Upper lobe of left lung (tissue), 6 donors: Measurements from ENCODE around the gene SEMA6A. TPM values are rescaled to one million over a fixed set of nuclear protein-coding genes. Genes with fewer than 3 reads are reported as not detected.

Experiments
- ATAC-seq, 2 donors: fragments of 200-7000 bp; cut with Tn5 transposase; one replicate each; pipeline ENCODE4 v1.9.1; 2022; ENCODE audit warnings: mild to moderate bottlenecking in 2 of 2, moderate library complexity in 2 of 2; ENCODE audit not compliant: low FRiP score in 2 of 2
- DNase-seq, 2 donors: peaks; one replicate each; pipeline ENCODE4 v3.0.0-alpha.2; 2019 to 2020
- H3K27ac ChIP-seq, 4 donors: fragments of 200-600 bp; sonication (generic); one replicate each; pipeline ENCODE4 v1.5.1; 2016 to 2019
- H3K27me3 ChIP-seq, 4 donors: fragments of 200-600 bp; sonication (generic); one replicate each; pipeline ENCODE4 v1.5.1; 2017 to 2019
- H3K36me3 ChIP-seq, 4 donors: fragments of 200-600 bp; sonication (generic); one replicate each; pipeline ENCODE4 v1.5.1; 2016 to 2019
- H3K4me1 ChIP-seq, 4 donors: fragments of 200-600 bp; sonication (generic); one replicate each; pipeline ENCODE4 v1.5.1; 2018 to 2019
- H3K4me3 ChIP-seq, 4 donors: fragments of 200-600 bp; sonication (generic); one replicate each; pipeline ENCODE4 v1.5.1; 2017 to 2019; ENCODE audit warnings: mild to moderate bottlenecking in 2 of 4, moderate library complexity in 1 of 4
- H3K9me3 ChIP-seq, 4 donors: fragments of 200-600 bp; sonication (generic); one replicate each; pipeline ENCODE4 v1.5.1; 2018 to 2019
- EP300 ChIP-seq, 4 donors: sonication (generic); formaldehyde crosslinking; IDR thresholded peaks; one replicate each; pipeline ENCODE4 v1.5.1; 2017; ENCODE audit warnings: antibody characterized with exemption in 4 of 4, control low read depth in 2 of 4
- POLR2A ChIP-seq, 4 donors: fragments of 450-650 bp; IDR thresholded peaks; one replicate each; pipeline ENCODE4 v1.5.1; 2016 to 2017; ENCODE audit warnings: antibody characterized with exemption in 4 of 4, mild to moderate bottlenecking in 2 of 4
- POLR2AphosphoS5 ChIP-seq, 2 donors: sonication (generic); formaldehyde crosslinking; IDR thresholded peaks; one replicate each; pipeline ENCODE4 v1.5.1; 2017; ENCODE audit warnings: antibody characterized with exemption in 2 of 2
- WGBS, 2 donors: methylation state at CpG; one replicate each; pipeline ENCODE4 v1.1.5; 2017 to 2018; 5-methylcytosine and 5-hydroxymethylcytosine counted together
- total RNA-seq, 6 donors: library from RNA; depleted of rRNA in 4 of 6; stranded (reverse); fragments of >200 nt in 4 of 6; gene quantifications; one replicate each; pipeline versions ENCODE4 v1.1.0 to v1.2.1, GENCODE V29; 2016 to 2021
- TF ChIP-seq, protein P1 (sequence below), 6 experiments: fragments of 450-650 bp in 4 of 6; fragments of 200-600 bp in 2 of 6; sonication (generic) in 2 of 6; IDR thresholded peaks; one replicate each; pipeline ENCODE4 v1.5.1; 2016 to 2019; ENCODE audit warnings: antibody characterized with exemption in 6 of 6
- donor health status: DM: no; HTN: no; CAD: no; lungs with moderate emphysema.
- donor health status: DM: no; HTN: yes; CAD: no; lungs with severe emphysema.

The SEMA6A gene, protein sequence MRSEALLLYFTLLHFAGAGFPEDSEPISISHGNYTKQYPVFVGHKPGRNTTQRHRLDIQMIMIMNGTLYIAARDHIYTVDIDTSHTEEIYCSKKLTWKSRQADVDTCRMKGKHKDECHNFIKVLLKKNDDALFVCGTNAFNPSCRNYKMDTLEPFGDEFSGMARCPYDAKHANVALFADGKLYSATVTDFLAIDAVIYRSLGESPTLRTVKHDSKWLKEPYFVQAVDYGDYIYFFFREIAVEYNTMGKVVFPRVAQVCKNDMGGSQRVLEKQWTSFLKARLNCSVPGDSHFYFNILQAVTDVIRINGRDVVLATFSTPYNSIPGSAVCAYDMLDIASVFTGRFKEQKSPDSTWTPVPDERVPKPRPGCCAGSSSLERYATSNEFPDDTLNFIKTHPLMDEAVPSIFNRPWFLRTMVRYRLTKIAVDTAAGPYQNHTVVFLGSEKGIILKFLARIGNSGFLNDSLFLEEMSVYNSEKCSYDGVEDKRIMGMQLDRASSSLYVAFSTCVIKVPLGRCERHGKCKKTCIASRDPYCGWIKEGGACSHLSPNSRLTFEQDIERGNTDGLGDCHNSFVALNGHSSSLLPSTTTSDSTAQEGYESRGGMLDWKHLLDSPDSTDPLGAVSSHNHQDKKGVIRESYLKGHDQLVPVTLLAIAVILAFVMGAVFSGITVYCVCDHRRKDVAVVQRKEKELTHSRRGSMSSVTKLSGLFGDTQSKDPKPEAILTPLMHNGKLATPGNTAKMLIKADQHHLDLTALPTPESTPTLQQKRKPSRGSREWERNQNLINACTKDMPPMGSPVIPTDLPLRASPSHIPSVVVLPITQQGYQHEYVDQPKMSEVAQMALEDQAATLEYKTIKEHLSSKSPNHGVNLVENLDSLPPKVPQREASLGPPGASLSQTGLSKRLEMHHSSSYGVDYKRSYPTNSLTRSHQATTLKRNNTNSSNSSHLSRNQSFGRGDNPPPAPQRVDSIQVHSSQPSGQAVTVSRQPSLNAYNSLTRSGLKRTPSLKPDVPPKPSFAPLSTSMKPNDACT
- total RNA-seq, result 10 to 100 TPM; 17.1 to 66.5 (median 26.9) TPM

DNA sequence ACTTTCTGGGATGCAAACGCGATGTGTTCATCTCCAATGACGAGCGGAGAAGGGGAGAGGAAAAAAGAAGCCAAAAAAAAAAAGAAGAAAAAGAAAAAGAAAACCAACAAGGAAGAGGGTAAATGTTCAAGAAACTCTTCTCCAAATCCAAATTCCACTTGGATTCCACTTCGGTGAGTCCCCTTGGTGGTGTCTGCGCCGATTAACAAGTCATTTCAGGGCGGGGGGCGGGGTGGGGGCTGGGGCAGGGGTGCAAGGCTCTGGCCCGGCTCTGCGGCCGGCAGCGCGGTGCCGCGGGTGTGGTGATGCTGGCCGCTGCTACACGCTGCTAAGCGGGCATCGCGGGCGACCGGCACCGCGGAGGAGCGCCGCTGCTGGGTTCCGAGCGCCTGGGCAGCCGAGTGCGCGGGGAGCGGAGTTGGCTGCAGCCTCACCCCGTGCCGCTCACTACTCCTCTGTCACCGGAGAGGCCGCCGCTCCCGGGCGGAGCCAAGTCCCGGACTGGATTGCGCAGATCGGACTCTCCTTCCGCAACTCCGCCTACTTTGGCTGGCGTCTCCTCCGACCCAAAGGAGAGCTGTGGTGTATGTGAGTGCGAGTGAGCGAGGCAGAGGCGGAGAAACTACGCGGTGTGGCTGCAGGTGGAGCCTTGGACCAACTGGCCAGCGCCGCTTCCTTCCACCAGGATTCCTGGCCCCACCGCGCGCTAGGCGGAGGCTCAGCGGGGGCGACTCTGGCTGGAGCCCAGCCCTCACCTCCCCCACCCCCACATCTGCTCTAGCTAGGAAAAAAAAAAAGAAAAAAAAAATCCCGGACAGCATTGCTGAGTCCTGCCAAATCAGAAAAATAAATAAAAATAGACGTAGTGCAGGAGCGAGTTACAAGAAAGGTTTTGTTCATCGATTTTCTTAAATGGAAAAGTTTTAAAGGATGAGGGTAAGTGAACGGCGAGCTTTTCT is at the start of gene SEMA6A:
TSS of gene SEMA6A (minus strand) at position 457 of the 959 bp plus-strand sequence. CDS start 69,879 bp downstream, outside the sequence.
- peak; percentile 87 to 92 for ATAC-seq
- peak; percentile 75 to 94 for DNase-seq
- Histone ChIP-seq H3K27me3 (peaks cover 0 to 26% (median 4%) of the 10 kb centered on the region in 4 donors), H3K9me3 (no peaks in the 10 kb centered on the region), H3K4me3 (peak within 1 kb of the TSS; percentile 42 to 74 (median 68)), H3K36me3 (no peaks in the 10 kb centered on the region), H3K27ac (peak within 1 kb of the TSS; percentile 65 to 81 (median 80)), H3K4me1 (peaks cover 28 to 48% (median 39%) of the 10 kb centered on the region in 4 donors)
- WGBS, 2 donors, result 1 to 2% methylated on average over 33 to 64 of the region's 66 CpGs
- TF ChIP-seq EP300 (IDR thresholded peaks at IDR 0.05), result peak in 1 of 4 donors; percentile 17
- TF ChIP-seq, protein P1, sequence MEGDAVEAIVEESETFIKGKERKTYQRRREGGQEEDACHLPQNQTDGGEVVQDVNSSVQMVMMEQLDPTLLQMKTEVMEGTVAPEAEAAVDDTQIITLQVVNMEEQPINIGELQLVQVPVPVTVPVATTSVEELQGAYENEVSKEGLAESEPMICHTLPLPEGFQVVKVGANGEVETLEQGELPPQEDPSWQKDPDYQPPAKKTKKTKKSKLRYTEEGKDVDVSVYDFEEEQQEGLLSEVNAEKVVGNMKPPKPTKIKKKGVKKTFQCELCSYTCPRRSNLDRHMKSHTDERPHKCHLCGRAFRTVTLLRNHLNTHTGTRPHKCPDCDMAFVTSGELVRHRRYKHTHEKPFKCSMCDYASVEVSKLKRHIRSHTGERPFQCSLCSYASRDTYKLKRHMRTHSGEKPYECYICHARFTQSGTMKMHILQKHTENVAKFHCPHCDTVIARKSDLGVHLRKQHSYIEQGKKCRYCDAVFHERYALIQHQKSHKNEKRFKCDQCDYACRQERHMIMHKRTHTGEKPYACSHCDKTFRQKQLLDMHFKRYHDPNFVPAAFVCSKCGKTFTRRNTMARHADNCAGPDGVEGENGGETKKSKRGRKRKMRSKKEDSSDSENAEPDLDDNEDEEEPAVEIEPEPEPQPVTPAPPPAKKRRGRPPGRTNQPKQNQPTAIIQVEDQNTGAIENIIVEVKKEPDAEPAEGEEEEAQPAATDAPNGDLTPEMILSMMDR (IDR thresholded peaks at IDR 0.05), result peak in 2 of 6 experiments; percentile 24 to 36
- peak; percentile 39 to 85 for TF ChIP-seq POLR2AphosphoS5 (IDR thresholded peaks at IDR 0.05)
- TF ChIP-seq POLR2A (IDR thresholded peaks at IDR 0.05), result peak in 2 of 4 donors; percentile 43 to 56

DNA sequence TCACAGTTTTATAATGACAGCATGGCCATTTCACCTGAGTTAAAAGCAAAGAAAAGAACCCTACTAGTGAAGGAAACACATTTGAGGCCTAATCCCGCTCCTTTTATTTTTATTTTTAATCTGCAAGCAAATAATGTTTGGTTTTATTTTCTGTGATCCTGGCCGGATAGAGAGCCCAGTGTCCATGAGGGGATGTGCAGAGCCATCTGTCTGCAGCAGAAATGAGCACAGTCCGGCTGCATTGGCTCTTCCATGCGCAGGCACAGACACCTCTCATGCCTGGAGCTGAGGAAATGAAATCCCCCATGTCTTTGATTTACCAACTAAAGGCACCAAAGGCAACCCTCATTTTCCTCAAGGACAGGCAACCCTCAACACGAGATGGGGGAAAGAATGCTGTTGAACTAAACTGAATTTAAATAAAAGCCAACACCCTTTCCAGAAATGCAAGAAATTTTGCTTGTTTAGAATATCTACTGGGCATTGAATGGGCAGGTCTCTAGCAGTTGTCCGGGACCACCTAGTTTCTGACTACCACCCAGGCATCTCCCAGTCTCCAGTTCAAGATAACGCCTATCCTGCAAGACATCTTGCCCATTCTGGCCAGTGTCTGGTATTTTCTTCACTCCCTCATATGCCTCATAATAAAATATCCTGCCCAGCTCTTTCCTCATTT is 47.9 kb upstream of the SEMA6A start:
- no peak overlapping the region for H3K4me3 ChIP-seq
- H3K27ac ChIP-seq, result no peak overlapping the region
- no peaks in the 10 kb centered on the region for H3K36me3 ChIP-seq
- H3K4me1 ChIP-seq, result peaks cover 0 to 7% (median 3%) of the 10 kb centered on the region in 4 donors
- 85 to 87% methylated on average over 7 of the region's 7 CpGs for WGBS, 2 donors
- no peaks in the 10 kb centered on the region for H3K9me3 ChIP-seq
- ATAC-seq, result no peak
- no peaks in the 10 kb centered on the region for H3K27me3 ChIP-seq
- TF ChIP-seq, protein P1 (IDR thresholded peaks at IDR 0.05), result no peak
- no peak for TF ChIP-seq EP300 (IDR thresholded peaks at IDR 0.05)
- no peak for TF ChIP-seq POLR2AphosphoS5 (IDR thresholded peaks at IDR 0.05)
- no peak for TF ChIP-seq POLR2A (IDR thresholded peaks at IDR 0.05)
- no peak for DNase-seq

DNA sequence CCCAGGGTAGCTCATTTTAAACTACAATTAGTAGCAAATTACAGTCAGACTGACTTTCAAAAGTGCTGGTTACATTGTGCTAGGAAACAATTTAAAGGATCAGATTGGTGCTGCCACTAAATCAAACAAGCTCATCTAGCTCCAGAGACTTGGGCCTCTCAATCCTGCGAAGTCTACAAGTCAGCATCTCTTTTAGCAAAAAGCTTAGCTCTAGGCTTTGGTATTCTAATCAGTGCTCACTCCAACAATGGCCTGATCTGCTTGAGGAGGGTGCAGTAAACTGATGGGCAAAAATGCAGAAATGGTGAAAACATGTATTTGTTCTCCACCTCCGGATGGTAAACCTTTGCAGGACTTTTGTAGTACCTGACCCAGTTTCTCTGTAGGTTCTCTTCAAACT is 47.0 kb upstream of the SEMA6A start:
- 91 to 96% methylated on average over 2 of the region's 2 CpGs for WGBS, 2 donors
- ATAC-seq (no peak), DNase-seq (no peak)
- no peaks in the 10 kb centered on the region for H3K27me3 ChIP-seq
- H3K4me1 ChIP-seq, result peaks cover 0 to 7% (median under 1%) of the 10 kb centered on the region in 4 donors
- no peak for TF ChIP-seq EP300 (IDR thresholded peaks at IDR 0.05)
- TF ChIP-seq, protein P1 (IDR thresholded peaks at IDR 0.05), result no peak
- no peak for TF ChIP-seq POLR2AphosphoS5 (IDR thresholded peaks at IDR 0.05)
- no peak for TF ChIP-seq POLR2A (IDR thresholded peaks at IDR 0.05)
- H3K4me3 ChIP-seq, result no peak overlapping the region
- no peaks in the 10 kb centered on the region for H3K36me3 ChIP-seq
- no peaks in the 10 kb centered on the region for H3K9me3 ChIP-seq
- H3K27ac ChIP-seq, result no peak overlapping the region
